Right atrium auricular region (tissue), 2 donors: ENCODE results near the gene PUM2. TPM values are rescaled to one million over a fixed set of nuclear protein-coding genes. Genes with fewer than 3 reads are reported as not detected.

Experiments
- DNase-seq: peaks from one replicate; pipeline ENCODE4 v3.0.0-alpha.2; 2019; ENCODE audit warnings: low spot score
- H3K27ac ChIP-seq, 2 donors: fragments of 200-600 bp; sonication (generic); 1 replicate in 1 of 2; 2 replicates in 1 of 2; pipeline ENCODE4 v1.5.1; 2016 to 2019
- H3K27me3 ChIP-seq, 2 donors: fragments of 200-600 bp; sonication (generic); one replicate each; pipeline versions ENCODE4 v1.5.1 to v1.6.0; 2017 to 2019
- H3K36me3 ChIP-seq: fragments of 200-600 bp; sonication (generic); one replicate; pipeline ENCODE4 v1.5.1; 2016
- H3K4me1 ChIP-seq, 2 donors: fragments of 200-600 bp; sonication (generic); one replicate each; pipeline versions ENCODE4 v1.5.1 to v1.6.0; 2017 to 2019
- H3K4me3 ChIP-seq, 2 donors: fragments of 200-600 bp; sonication (generic); 1 replicate in 1 of 2; 2 replicates in 1 of 2; pipeline ENCODE4 v1.5.1; 2017 to 2019; ENCODE audit warnings: mild to moderate bottlenecking in 1 of 2, moderate library complexity in 1 of 2
- H3K9me3 ChIP-seq, 2 donors: fragments of 200-600 bp; sonication (generic); one replicate each; pipeline ENCODE4 v1.5.1; 2019
- CTCF ChIP-seq, 2 donors: fragments of 200-600 bp; sonication (generic); IDR thresholded peaks; one replicate each; pipeline ENCODE4 v1.5.1; 2019; ENCODE audit warnings: antibody characterized with exemption in 2 of 2
- total RNA-seq, 2 donors: library from RNA; depleted of rRNA; stranded (reverse); fragments of >200 nt; gene quantifications; one replicate each; pipeline ENCODE4 v1.1.0, GENCODE V29; 2016

Gene PUM2
- total RNA-seq, 2 donors from 2014 or later, result 35.0 to 44.8 TPM

DNA sequence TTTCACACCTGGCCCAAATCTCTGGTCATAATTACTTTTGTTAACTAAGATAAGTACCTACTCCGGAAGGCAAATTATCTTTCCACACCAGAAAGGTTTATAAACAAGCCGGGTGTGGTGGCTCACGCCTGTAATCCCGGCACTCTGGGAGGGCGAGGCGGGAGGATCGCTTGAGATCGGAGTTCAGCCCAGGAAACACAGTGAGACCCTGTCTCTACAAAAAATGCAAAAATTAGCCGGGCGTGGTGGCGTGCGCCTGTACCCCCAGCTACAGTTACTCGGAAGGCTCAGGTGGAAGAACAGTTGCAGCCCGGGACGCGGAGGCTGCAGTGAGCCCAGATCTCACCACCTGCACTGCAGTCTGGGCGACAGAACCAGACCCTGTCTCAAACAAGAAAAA lies 2.1 kb downstream of the PUM2 start:
- Histone ChIP-seq H3K9me3 (no peaks in the 10 kb centered on the region), H3K36me3 (no peaks in the 10 kb centered on the region), H3K27ac (no peak overlapping the region), H3K4me1 (peaks cover 0 to 61% of the 10 kb centered on the region in 2 donors), H3K4me3 (no peak overlapping the region), H3K27me3 (no peaks in the 10 kb centered on the region)
- TF ChIP-seq CTCF (IDR thresholded peaks at IDR 0.05), result no peak
- DNase-seq, result no peak

GRCh38 chr2:20346565-20347381 lies 3.9 kb downstream of the PUM2 start:
- H3K36me3 ChIP-seq, result no peaks in the 10 kb centered on the region
- no peaks in the 10 kb centered on the region for H3K27me3 ChIP-seq
- H3K27ac ChIP-seq, result no peak overlapping the region
- no peak overlapping the region for H3K4me3 ChIP-seq
- H3K9me3 ChIP-seq, result no peaks in the 10 kb centered on the region
- no peak for DNase-seq
- no peak for TF ChIP-seq CTCF (IDR thresholded peaks at IDR 0.05)
- H3K4me1 ChIP-seq, result peaks cover 0 to 61% of the 10 kb centered on the region in 2 donors

- H3K4me1 ChIP-seq, result peaks cover 0 to 53% of the 10 kb centered on the region in 2 donors
- TF ChIP-seq CTCF (IDR thresholded peaks at IDR 0.05), result no peak
These were observed 7.5 kb downstream of the PUM2 start for GRCh38 chr2:20343128-20343527.

GRCh38 chr2:20339012-20339411 lies 11.6 kb downstream of the PUM2 start:
- Histone ChIP-seq H3K36me3 (no peaks in the 10 kb centered on the region), H3K4me1 (peaks cover 0 to 58% of the 10 kb centered on the region in 2 donors), H3K27me3 (no peaks in the 10 kb centered on the region), H3K9me3 (no peaks in the 10 kb centered on the region), H3K27ac (no peak overlapping the region), H3K4me3 (no peak overlapping the region)
- no peak for DNase-seq
- no peak for TF ChIP-seq CTCF (IDR thresholded peaks at IDR 0.05)

More at GRCh38 chr2:20343128-20343527, 7.5 kb downstream of the PUM2 start:
- H3K36me3 ChIP-seq, result no peaks in the 10 kb centered on the region
- DNase-seq, result no peak
- H3K9me3 ChIP-seq, result no peaks in the 10 kb centered on the region
- no peak overlapping the region for H3K27ac ChIP-seq
- H3K27me3 ChIP-seq, result no peaks in the 10 kb centered on the region
- H3K4me3 ChIP-seq, result no peak overlapping the region

DNA sequence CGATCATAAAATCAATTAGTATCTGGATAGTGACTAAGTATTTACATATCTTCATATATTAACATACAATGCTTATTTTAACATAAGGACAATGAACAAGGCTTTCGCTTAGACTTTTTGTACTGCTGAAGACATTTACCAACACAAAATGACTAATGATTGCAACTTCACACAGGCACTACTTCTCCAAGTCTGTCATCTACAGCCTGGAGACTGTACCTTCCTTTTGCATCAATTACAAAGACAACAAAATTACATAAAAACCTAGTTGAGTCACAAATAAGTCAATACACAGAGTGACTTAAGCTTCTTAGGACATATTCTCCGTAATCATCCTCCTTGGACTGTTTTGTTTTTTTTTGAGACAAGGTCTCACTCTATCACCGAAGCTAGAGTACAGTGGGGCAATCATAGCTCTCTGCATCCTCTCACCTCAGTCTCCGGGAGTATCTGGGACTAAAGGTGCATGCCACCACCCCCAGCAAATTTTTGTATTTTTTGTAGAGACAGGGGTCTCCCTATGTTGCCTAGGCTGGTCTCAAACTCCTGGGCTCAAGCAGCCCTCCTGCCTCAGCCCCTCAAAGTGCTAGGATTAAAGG lies 15.9 kb downstream of the PUM2 start:
- H3K9me3 ChIP-seq, result peaks cover 0 to 9% of the 10 kb centered on the region in 2 donors
- H3K27ac ChIP-seq, result no peak overlapping the region
- no peak overlapping the region for H3K4me3 ChIP-seq
- no peak for TF ChIP-seq CTCF (IDR thresholded peaks at IDR 0.05)
- H3K27me3 ChIP-seq, result no peaks in the 10 kb centered on the region
- DNase-seq, result no peak
- no peaks in the 10 kb centered on the region for H3K36me3 ChIP-seq
- H3K4me1 ChIP-seq, result peaks cover 0 to 57% of the 10 kb centered on the region in 2 donors
